CD14-positive monocyte (primary cell): ENCODE measurements around the gene LINC00632. TPM values are rescaled to one million over a fixed set of nuclear protein-coding genes. Genes with fewer than 3 reads are reported as not detected.
A peak's percentile ranks its signal among the peaks of the same experiment; 100 is the strongest.

Experiments used
- DNase-seq, 3 donors: peaks; one replicate each; pipeline ENCODE4 v3.0.0-alpha.2; 2011 to 2022
- H2AFZ ChIP-seq: 2 replicates; pipeline ENCODE4 v1.6.0; 2012; ENCODE audit warnings: mild to moderate bottlenecking, low read depth, low read length, inconsistent platforms; ENCODE audit not compliant: insufficient read depth, poor library complexity, severe bottlenecking
- H3K27ac ChIP-seq, 2 donors: 1 replicate in 1 of 2; 2 replicates in 1 of 2; pipeline ENCODE4 v1.5.1; 2012 to 2013; ENCODE audit warnings: low read length in 2 of 2, control low read depth in 1 of 2, inconsistent platforms in 1 of 2, low read depth in 1 of 2, mild to moderate bottlenecking in 1 of 2
- H3K27me3 ChIP-seq, 2 donors: one replicate each; pipeline versions ENCODE4 v1.6.0 to v1.6.1; 2011 to 2013; ENCODE audit warnings: low read length in 2 of 2; ENCODE audit not compliant: control insufficient read depth in 2 of 2, insufficient read depth in 2 of 2
- H3K36me3 ChIP-seq, 2 donors: replicated peaks in 1 of 2; 1 replicate in 1 of 2; 2 replicates in 1 of 2; pipeline versions ENCODE4 v1.5.1 to v1.6.1; 2012 to 2013; ENCODE audit warnings: low read length in 2 of 2, control low read depth in 1 of 2, inconsistent platforms in 1 of 2, mild to moderate bottlenecking in 1 of 2; ENCODE audit not compliant: insufficient read depth in 2 of 2, control insufficient read depth in 1 of 2
- H3K4me1 ChIP-seq, 2 donors: 1 replicate in 1 of 2; 2 replicates in 1 of 2; pipeline versions ENCODE4 v1.5.1 to v1.6.1; 2012 to 2013; ENCODE audit warnings: low read length in 2 of 2, control low read depth in 1 of 2, inconsistent platforms in 1 of 2, mild to moderate bottlenecking in 1 of 2, moderate library complexity in 1 of 2; ENCODE audit not compliant: insufficient read depth in 2 of 2, control insufficient read depth in 1 of 2
- H3K4me2 ChIP-seq: replicated peaks from 2 replicates; pipeline ENCODE3; 2012; ENCODE audit warnings: low read length, moderate library complexity, mild to moderate bottlenecking; ENCODE audit not compliant: poor library complexity, severe bottlenecking; ENCODE audit errors: extremely low read depth
- H3K4me3 ChIP-seq, 3 experiments: fragments of 200-600 bp in 1 of 3; sonication (generic) in 1 of 3; replicated peaks in 1 of 3; 1 replicate in 2 of 3; 2 replicates in 1 of 3; pipeline ENCODE4 v1.5.1; 2011 to 2013; ENCODE audit warnings: low read length in 3 of 3, mild to moderate bottlenecking in 3 of 3, control low read depth in 2 of 3, low read depth in 2 of 3, inconsistent platforms in 1 of 3, moderate library complexity in 1 of 3
- H3K79me2 ChIP-seq: 2 replicates; pipeline ENCODE4 v1.6.0; 2012; ENCODE audit warnings: mild to moderate bottlenecking, control low read depth, inconsistent platforms, low read length, moderate library complexity; ENCODE audit not compliant: insufficient read depth
- H3K9ac ChIP-seq: 2 replicates; pipeline ENCODE4 v1.6.0; 2017; ENCODE audit warnings: low read length, mild to moderate bottlenecking; ENCODE audit not compliant: insufficient read depth, poor library complexity, severe bottlenecking
- H3K9me3 ChIP-seq, 2 donors: replicated peaks in 1 of 2; 1 replicate in 1 of 2; 2 replicates in 1 of 2; pipeline versions ENCODE4 v1.5.1 to v1.6.1; 2012 to 2013; ENCODE audit warnings: low read length in 2 of 2, control low read depth in 1 of 2; ENCODE audit not compliant: control insufficient read depth in 1 of 2, insufficient read depth in 1 of 2
- H4K20me1 ChIP-seq: 2 replicates; pipeline ENCODE4 v1.6.0; 2012; ENCODE audit warnings: mild to moderate bottlenecking, low read length, control low read depth, moderate library complexity; ENCODE audit not compliant: insufficient read depth
- H3K27ac Mint-ChIP-seq, 7 donors: one replicate each; pipeline ENCODE4 v1.8.0; 2020; ENCODE audit warnings: mild to moderate bottlenecking in 7 of 7, mixed read lengths in 7 of 7, moderate library complexity in 6 of 7, inconsistent platforms in 2 of 7
- H3K27me3 Mint-ChIP-seq, 3 donors: one replicate each; pipeline ENCODE4 v1.8.0; 2021 to 2022; ENCODE audit warnings: low read depth in 3 of 3, mild to moderate bottlenecking in 3 of 3, mixed read lengths in 3 of 3, moderate library complexity in 3 of 3, inconsistent platforms in 1 of 3
- H3K36me3 Mint-ChIP-seq, 2 donors: one replicate each; pipeline ENCODE4 v1.8.0; 2020; ENCODE audit warnings: mixed read lengths in 2 of 2, inconsistent platforms in 1 of 2, mild to moderate bottlenecking in 1 of 2
- H3K4me1 Mint-ChIP-seq: one replicate; pipeline ENCODE4 v1.8.0; 2020; ENCODE audit warnings: mild to moderate bottlenecking, mixed read lengths
- H3K4me3 Mint-ChIP-seq, 2 donors: one replicate each; pipeline ENCODE4 v1.8.0; 2020; ENCODE audit warnings: mild to moderate bottlenecking in 2 of 2, mixed read lengths in 2 of 2, moderate library complexity in 1 of 2
- H3K9me3 Mint-ChIP-seq, 7 donors: one replicate each; pipeline ENCODE4 v1.8.0; 2020 to 2022; ENCODE audit warnings: mixed read lengths in 7 of 7, mild to moderate bottlenecking in 6 of 7, moderate library complexity in 6 of 7, inconsistent platforms in 2 of 7
- WGBS: methylation state at CpG from one replicate; pipeline ENCODE4 v1.1.5; 2013; ENCODE audit warnings: missing lambda C conversion rate; ENCODE audit not compliant: insufficient coverage; 5-methylcytosine and 5-hydroxymethylcytosine counted together
- intact Hi-C, 2 donors: fragments of 100-400 bp; cut with micrococcal nuclease; formaldehyde crosslinking; loops; one replicate each; pipeline versions ENCODE4 v1.15.0 to v1.15.1; 2023
- polyA plus RNA-seq, 3 donors: library from polyadenylated mRNA; depleted of rRNA in 1 of 3; unstranded in 2 of 3; stranded (reverse) in 1 of 3; fragments of 300-500 nt in 2 of 3; fragments of >200 nt in 1 of 3; fragmentation: Illumina TruSeq in 2 of 3; gene quantifications; 1 replicate in 2 of 3; 2 replicates in 1 of 3; pipeline ENCODE4 v1.2.3, GENCODE V29; 2012 to 2021
- TF ChIP-seq, protein P1 (sequence below): fragments of 200-600 bp; IDR thresholded peaks from one replicate; pipeline ENCODE4 v1.8.0; 2022; ENCODE audit warnings: antibody characterized with exemption, mild to moderate bottlenecking

The LINC00632 gene
- polyA plus RNA-seq, 3 donors = not detected

- Histone ChIP-seq H4K20me1 (no peaks in the 10 kb centered on the region), H2AFZ (no peak overlapping the region), H3K79me2 (no peaks in the 10 kb centered on the region), H3K4me2 (no peak overlapping the region), H3K27me3 (no peaks in the 10 kb centered on the region), H3K27ac (no peak overlapping the region), H3K36me3 (no peaks in the 10 kb centered on the region), H3K4me3 (no peak overlapping the region), H3K9ac (no peak overlapping the region), H3K4me1 (no peaks in the 10 kb centered on the region), H3K9me3 (no peaks in the 10 kb centered on the region)
- WGBS = no CpG with 5 or more reads among the region's 2 CpGs
- H3K4me3 Mint-ChIP-seq = no peak overlapping the region
- H3K27me3 Mint-ChIP-seq = no peaks in the 10 kb centered on the region
- H3K27ac Mint-ChIP-seq = no peak overlapping the region
- intact Hi-C loops = no loop called here
- H3K4me1 Mint-ChIP-seq = no peaks in the 10 kb centered on the region
- H3K9me3 Mint-ChIP-seq = peaks cover 0 to 6% (median 0%) of the 10 kb centered on the region in 7 donors
- TF ChIP-seq, protein P1, sequence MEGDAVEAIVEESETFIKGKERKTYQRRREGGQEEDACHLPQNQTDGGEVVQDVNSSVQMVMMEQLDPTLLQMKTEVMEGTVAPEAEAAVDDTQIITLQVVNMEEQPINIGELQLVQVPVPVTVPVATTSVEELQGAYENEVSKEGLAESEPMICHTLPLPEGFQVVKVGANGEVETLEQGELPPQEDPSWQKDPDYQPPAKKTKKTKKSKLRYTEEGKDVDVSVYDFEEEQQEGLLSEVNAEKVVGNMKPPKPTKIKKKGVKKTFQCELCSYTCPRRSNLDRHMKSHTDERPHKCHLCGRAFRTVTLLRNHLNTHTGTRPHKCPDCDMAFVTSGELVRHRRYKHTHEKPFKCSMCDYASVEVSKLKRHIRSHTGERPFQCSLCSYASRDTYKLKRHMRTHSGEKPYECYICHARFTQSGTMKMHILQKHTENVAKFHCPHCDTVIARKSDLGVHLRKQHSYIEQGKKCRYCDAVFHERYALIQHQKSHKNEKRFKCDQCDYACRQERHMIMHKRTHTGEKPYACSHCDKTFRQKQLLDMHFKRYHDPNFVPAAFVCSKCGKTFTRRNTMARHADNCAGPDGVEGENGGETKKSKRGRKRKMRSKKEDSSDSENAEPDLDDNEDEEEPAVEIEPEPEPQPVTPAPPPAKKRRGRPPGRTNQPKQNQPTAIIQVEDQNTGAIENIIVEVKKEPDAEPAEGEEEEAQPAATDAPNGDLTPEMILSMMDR = no peak
- H3K36me3 Mint-ChIP-seq = no peaks in the 10 kb centered on the region
- DNase-seq = no peak
Measured at GRCh38 chrX:140799216-140799615, 89.7 kb downstream of the LINC00632 start.

GRCh38 chrX:140804292-140804691 is 94.7 kb downstream of the LINC00632 start:
- Histone ChIP-seq H3K79me2 (no peaks in the 10 kb centered on the region), H3K27me3 (no peaks in the 10 kb centered on the region), H3K4me1 (no peaks in the 10 kb centered on the region), H3K27ac (no peak overlapping the region), H3K36me3 (no peaks in the 10 kb centered on the region), H3K4me2 (no peak overlapping the region), H3K9me3 (peaks cover 0 to 4% of the 10 kb centered on the region in 2 donors), H3K9ac (no peak overlapping the region), H2AFZ (no peak overlapping the region), H3K4me3 (no peak overlapping the region), H4K20me1 (no peaks in the 10 kb centered on the region)
- Mint-ChIP-seq H3K27me3 (no peaks in the 10 kb centered on the region), H3K4me1 (no peaks in the 10 kb centered on the region), H3K4me3 (no peak overlapping the region), H3K36me3 (no peaks in the 10 kb centered on the region), H3K27ac (peak overlapping the region in 1 of 7 donors; percentile 54), H3K9me3 (peaks cover 0 to 10% (median 4%) of the 10 kb centered on the region in 7 donors)
- no peak for DNase-seq
- TF ChIP-seq, protein P1 = no peak
- intact Hi-C loops = no loop called here
- WGBS = no CpG with 5 or more reads among the region's 1 CpG
